HG03520 (cell line): ENCODE data around the gene NBR1.
"Not testable (repeated sequence)": the region's sequence is repeated elsewhere in the genome, so short reads cannot be mapped to it uniquely, and the experiment has no call there.

Experiments
- ATAC-seq: cut with Tn5 transposase; IDR thresholded peaks from one replicate; pipeline ENCODE4 v1.9.1; 2021; ENCODE audit warnings: mild to moderate bottlenecking, moderate library complexity; ENCODE audit not compliant: unreplicated experiment

NBR1 gene

GRCh38 chr17:43213545-43213944, 42.5 kb downstream of the NBR1 start:
- no peak for ATAC-seq

GRCh38 chr17:43215341-43215740, 44.3 kb downstream of the NBR1 start:
- ATAC-seq, result no peak

- no peak for ATAC-seq
These were observed 45.4 kb downstream of the NBR1 start for GRCh38 chr17:43216369-43216761.

- ATAC-seq, result no peak
These were observed 46.0 kb downstream of the NBR1 start for GRCh38 chr17:43216762-43217613.

- ATAC-seq, result no peak
These were observed 46.6 kb downstream of the NBR1 start for GRCh38 chr17:43217614-43218087.

GRCh38 chr17:43219001-43219400, 48.0 kb downstream of the NBR1 start:
- no peak for ATAC-seq

- no peak for ATAC-seq
These were observed 48.8 kb downstream of the NBR1 start for GRCh38 chr17:43219746-43220380.

GRCh38 chr17:43220511-43221125, 49.6 kb downstream of the NBR1 start:
- no peak for ATAC-seq

GRCh38 chr17:43224146-43224705, 53.2 kb downstream of the NBR1 start:
- ATAC-seq, result no peak

GRCh38 chr17:43226393-43226792, 55.4 kb downstream of the NBR1 start:
- no peak for ATAC-seq

GRCh38 chr17:43228020-43228782, 57.2 kb downstream of the NBR1 start, which contains the start of gene CCDC200:
CCDC200 (minus strand) TSS chr17:43228623; CDS start chr17:43228554, 69 bp downstream.
- not testable (repeated sequence) for ATAC-seq

GRCh38 chr17:43231205-43232020, 60.4 kb downstream of the NBR1 start:
- not testable (repeated sequence) for ATAC-seq

GRCh38 chr17:43232021-43232699, 61.1 kb downstream of the NBR1 start:
- not testable (repeated sequence) for ATAC-seq

GRCh38 chr17:43233263-43233662, 62.2 kb downstream of the NBR1 start:
- not testable (repeated sequence) for ATAC-seq

GRCh38 chr17:43233877-43234276, 62.9 kb downstream of the NBR1 start, which contains the start of gene RNU2-1:
RNU2-1 (minus strand) TSS chr17:43233977.
- ATAC-seq, result not testable (repeated sequence)

- ATAC-seq, result not testable (repeated sequence)
These were observed 68.6 kb downstream of the NBR1 start for GRCh38 chr17:43239597-43239996.

- not testable (repeated sequence) for ATAC-seq
These were observed 69.8 kb downstream of the NBR1 start for GRCh38 chr17:43240596-43241352.

- not testable (repeated sequence) for ATAC-seq
These were observed 75.4 kb downstream of the NBR1 start for GRCh38 chr17:43246456-43246855.
